HG03175 (cell line): ENCODE measurements around the gene TRIB2.
"Not testable (repeated sequence)": the region's sequence is repeated elsewhere in the genome, so short reads cannot be mapped to it uniquely, and the experiment has no call there.

ENCODE experiments used
- ATAC-seq: cut with Tn5 transposase; IDR thresholded peaks from one replicate; pipeline ENCODE4 v1.9.1; 2021; ENCODE audit warnings: mild to moderate bottlenecking, moderate library complexity; ENCODE audit not compliant: unreplicated experiment

Gene TRIB2

GRCh38 chr2:12716282-12717190 lies at the start of gene TRIB2:
Gene TRIB2, plus strand, starts transcription at chr2:12716936. Its CDS starts 1,372 bp downstream, at chr2:12718308.
- ATAC-seq = peak; percentile 82

GRCh38 chr2:12669036-12669435 lies 47.7 kb upstream of the TRIB2 start:
- no peak for ATAC-seq

- ATAC-seq = no peak
Measured at GRCh38 chr2:12672711-12673315, 43.9 kb upstream of the TRIB2 start.

GRCh38 chr2:12674644-12675328 lies 42.0 kb upstream of the TRIB2 start:
- ATAC-seq = no peak

- ATAC-seq = no peak
Measured at GRCh38 chr2:12675352-12675795, 41.4 kb upstream of the TRIB2 start.

GRCh38 chr2:12675801-12676200 lies 40.9 kb upstream of the TRIB2 start:
- no peak for ATAC-seq

GRCh38 chr2:12676771-12677170 lies 40.0 kb upstream of the TRIB2 start:
- no peak for ATAC-seq

GRCh38 chr2:12678186-12678585 lies 38.5 kb upstream of the TRIB2 start:
- no peak for ATAC-seq

GRCh38 chr2:12679550-12680072 lies 37.1 kb upstream of the TRIB2 start:
- no peak for ATAC-seq

- not testable (repeated sequence) for ATAC-seq
Measured at GRCh38 chr2:12680115-12680514, 36.6 kb upstream of the TRIB2 start.

- ATAC-seq = no peak
Measured at GRCh38 chr2:12682017-12682416, 34.7 kb upstream of the TRIB2 start.

GRCh38 chr2:12683457-12684100 lies 33.2 kb upstream of the TRIB2 start:
- no peak for ATAC-seq

- ATAC-seq = no peak
Measured at GRCh38 chr2:12684471-12684936, 32.2 kb upstream of the TRIB2 start.

GRCh38 chr2:12685145-12685544 lies 31.6 kb upstream of the TRIB2 start:
- ATAC-seq = no peak

- ATAC-seq = no peak
Measured at GRCh38 chr2:12685956-12686355, 30.8 kb upstream of the TRIB2 start.

GRCh38 chr2:12686708-12687283 lies 29.9 kb upstream of the TRIB2 start:
- no peak for ATAC-seq

GRCh38 chr2:12688091-12688490 lies 28.6 kb upstream of the TRIB2 start:
- ATAC-seq = no peak

- ATAC-seq = no peak
Measured at GRCh38 chr2:12688893-12689292, 27.8 kb upstream of the TRIB2 start.

- ATAC-seq = no peak
Measured at GRCh38 chr2:12693509-12693908, 23.2 kb upstream of the TRIB2 start.

- ATAC-seq = peak; percentile 72
Measured at GRCh38 chr2:12694990-12695774, 21.6 kb upstream of the TRIB2 start.
